ENCODE data around the gene BANK1.

- TF ChIP-seq CTCF (IDR thresholded peaks at IDR 0.05; ENCODE audit: poor library complexity, severe bottlenecking), result no peak
- no peak for TF ChIP-seq EP300 (conservative IDR thresholded peaks at IDR 0.05; ENCODE audit: poor library complexity, severe bottlenecking)
- TF ChIP-seq TAF1 (IDR thresholded peaks at IDR 0.05; ENCODE audit: low read depth), result no peak
- no peak for TF ChIP-seq RAD21 (conservative IDR thresholded peaks at IDR 0.05)
- TF ChIP-seq POLR2AphosphoS5 (IDR thresholded peaks at IDR 0.05), result no peak
Observed at GRCh38 chr4:101921370-101921769, 130.8 kb downstream of the BANK1 start.
